Hematopoietic multipotent progenitor cell treated with erythropoietin and hydrocortisone succinate and interleukin-3 and kit ligand, for 15 days (in vitro differentiated cells): ENCODE measurements around the gene WIPF3.
A peak's percentile ranks its signal among the peaks of the same experiment; 100 is the strongest.

Experiments used
- DNase-seq: peaks from one replicate; pipeline ENCODE4 v3.0.0-alpha.2; 2015; ENCODE audit warnings: low spot score

The WIPF3 gene

DNA sequence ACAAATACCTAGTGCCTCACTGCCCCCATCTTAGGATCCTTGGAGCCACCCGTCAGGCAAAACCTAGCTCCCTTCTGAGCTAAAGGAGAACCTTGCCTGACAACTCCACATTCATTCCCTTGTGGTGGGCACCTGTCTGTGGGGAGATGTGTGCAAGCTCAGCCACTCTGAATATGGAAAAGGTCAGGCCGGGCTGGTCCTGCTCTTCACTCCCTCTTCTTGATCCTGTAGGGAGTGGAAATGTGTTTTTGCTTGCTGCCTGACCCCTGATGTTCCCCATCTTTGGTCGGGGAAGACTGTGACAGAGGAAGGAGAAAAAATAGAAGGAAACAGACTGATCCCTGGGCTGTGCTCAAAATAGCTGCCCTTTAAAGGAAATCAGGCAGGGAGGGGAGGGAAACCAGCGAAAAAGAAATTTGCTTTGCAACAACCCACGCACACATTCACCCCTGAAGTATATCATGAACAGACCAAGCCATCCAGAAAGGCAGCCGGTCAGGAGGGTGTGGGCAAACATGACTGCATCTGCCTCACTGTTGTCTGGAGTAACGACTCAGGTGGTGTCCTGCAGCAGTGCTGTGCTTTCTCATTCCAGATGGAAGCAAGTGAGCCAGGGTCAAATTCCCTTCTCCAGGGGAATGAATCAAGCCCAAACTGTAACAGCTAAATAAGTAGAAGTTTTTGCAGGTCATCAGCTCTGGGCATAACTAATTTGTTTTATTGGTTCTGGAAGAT lies 109.3 kb downstream of the WIPF3 start:
- DNase-seq, result no peak

GRCh38 chr7:29917641-29918040 lies 111.3 kb downstream of the WIPF3 start:
- DNase-seq, result no peak

DNA sequence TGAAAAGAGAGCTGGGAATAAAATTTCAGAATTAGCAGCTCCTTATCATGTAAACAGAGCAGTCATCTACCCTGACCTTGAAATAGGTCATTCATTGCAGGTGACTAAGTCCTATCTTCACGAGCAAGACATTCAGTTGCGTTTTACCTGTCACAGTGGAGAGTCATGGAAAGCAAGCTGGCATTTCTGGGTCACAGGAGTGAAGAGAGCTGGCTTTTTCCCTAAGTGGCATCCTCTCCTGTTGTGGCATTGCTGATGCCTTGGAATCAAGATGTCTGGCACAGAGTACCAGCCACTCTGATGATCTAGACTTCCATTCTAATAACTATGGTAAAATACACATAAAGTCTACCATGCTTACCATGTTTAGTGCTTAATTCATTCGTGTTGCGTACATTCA lies 112.5 kb downstream of the WIPF3 start:
- DNase-seq, result no peak

DNA sequence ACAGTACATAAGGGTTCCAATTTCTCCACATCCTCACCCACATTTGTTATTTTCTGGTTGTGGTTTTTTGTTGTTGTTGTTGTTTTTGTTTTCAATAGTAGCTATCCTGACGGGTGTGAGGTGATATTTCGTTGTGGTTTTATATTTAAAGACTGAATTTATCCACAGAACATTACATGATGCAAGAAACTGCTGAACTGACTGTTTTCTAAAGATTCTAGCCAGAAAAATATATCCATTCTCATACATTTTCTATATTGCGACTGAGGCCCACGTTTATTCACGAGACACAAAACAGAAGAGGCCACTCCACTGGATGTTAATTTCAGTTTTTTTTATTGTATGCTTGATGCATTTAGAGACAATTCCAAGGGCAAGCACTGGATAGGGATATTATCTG lies 113.5 kb downstream of the WIPF3 start:
- no peak for DNase-seq

- no peak for DNase-seq
Measured at GRCh38 chr7:29920491-29920890, 114.2 kb downstream of the WIPF3 start.

DNA sequence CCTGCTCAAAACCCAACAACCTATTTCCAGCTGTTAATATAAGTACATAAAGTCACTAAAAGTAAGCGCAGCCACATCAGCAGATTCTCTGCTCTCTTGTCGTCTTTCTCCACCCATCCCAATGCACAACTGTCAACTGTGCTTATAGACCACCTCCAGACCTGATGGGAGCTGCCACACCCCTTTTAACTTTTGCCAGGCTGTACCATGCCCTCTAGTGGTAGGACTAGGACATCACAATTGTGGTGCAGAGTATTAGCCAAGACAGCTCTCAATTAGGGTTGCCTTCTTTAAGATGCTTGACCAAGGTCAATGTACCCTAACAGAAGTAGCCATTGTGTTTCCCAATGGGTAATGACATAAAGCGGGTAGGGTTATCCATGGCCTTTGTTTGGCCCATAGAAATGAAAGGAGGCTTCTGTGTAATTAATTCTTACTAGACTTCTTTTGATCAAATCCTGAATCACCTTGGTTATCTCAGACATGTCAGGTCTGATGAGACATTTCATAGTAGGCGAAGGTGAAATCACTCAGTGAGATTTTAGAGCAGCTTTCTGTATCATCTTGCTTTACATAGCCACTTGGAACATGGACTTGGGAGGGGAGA lies 115.2 kb downstream of the WIPF3 start:
- DNase-seq, result peak; percentile 73

GRCh38 chr7:29922921-29923700 lies 116.8 kb downstream of the WIPF3 start:
- no peak for DNase-seq

- no peak for DNase-seq
Measured at GRCh38 chr7:29924006-29924405, 117.7 kb downstream of the WIPF3 start.

DNA sequence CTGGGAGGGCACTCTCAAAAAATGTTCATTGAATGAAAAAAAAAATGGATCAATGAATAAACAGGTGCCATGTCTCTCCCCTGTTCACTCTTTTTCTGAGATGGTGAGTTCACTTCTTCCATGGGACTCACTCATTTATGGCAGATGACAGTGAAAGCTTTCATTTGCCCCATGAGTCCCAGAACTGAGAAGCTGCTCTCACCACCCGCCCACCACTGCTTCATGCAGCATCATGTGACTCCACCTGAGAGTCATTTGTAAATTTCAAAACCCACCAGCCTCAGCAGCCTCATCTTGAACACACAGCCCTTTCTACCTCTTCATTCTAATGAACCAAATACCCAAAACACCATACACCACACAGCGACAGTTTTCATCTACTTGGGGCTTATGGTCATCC lies 118.4 kb downstream of the WIPF3 start:
- DNase-seq, result no peak

DNA sequence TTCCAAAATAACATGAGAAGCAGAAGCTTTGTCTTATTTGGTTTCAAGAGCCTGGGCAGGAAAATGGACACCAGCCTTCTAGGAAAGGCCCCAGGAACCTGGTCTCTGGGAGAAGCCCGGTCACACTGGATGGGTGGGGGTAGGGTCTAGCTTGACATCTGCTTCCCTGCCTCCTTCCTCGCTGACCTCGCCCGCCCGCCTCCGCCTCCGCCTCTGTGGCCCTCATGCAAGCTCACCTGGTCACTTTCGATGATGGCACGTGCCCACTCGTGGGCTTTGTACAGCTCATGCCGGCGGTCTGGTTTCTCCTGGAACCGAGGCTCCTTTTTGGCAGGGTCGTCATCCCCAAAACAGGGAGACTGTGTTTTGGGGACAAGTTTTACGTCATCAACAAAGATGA lies 119.9 kb downstream of the WIPF3 start:
- no peak for DNase-seq

- no peak for DNase-seq
Measured at GRCh38 chr7:29926741-29927140, 120.4 kb downstream of the WIPF3 start.

DNA sequence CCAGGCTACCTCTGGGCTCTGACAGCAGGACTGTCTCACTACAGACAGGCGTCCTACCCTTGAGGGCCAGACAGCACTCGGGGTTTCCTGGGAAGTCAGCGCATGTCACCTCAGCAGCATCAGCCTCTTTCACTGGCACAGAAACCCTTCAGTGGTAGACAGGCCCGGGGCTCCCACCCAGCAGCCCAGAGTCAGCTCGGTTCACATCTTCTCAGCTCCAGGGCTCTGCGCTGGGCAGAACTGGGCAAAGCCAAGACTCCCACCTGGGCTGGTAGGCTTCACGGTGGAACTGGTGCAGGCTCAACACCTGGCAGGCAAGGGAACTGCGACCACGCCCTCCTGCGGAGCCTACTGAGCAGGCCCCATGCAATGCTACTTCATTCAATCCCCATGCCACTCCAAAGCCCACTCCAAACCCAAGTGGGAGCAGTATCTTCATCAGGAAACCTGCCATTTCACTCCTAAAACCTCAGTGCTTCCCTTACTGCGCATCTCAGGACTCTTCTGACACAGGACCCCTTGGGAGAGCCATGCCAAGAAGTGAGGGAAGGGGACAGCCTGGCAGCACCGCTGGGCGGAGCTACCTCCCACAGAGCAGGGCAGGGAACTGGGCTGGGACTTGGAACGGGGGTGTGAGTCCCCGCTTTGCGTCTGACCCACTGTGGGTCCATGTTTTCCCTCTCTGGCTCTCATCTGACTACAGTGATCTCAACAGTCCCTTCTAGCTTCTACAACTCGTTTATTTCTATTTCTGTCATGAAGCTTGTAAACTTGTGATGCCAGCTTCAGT lies 122.9 kb downstream of the WIPF3 start:
- no peak for DNase-seq

DNA sequence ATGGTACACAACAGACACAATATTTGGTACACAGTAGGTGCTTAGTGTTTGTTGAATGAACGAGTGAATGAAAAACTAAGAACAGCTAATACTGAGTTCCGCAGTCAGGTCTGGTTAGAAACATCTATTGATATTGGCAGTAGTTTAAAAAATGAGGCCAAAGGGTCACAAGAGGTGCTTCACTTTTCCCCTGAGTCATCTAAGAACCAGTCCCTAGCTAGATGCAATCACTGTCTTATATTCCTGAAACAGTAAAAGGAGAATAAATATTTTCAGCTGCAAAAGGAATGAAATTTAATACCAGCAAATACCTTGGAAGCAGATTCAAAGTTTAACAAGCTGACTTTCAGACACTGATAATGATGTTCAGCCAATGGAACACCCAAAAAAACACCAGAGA lies 128.8 kb downstream of the WIPF3 start:
- DNase-seq, result no peak

GRCh38 chr7:29937132-29937531 lies 130.8 kb downstream of the WIPF3 start:
- no peak for DNase-seq

- no peak for DNase-seq
Measured at GRCh38 chr7:29940199-29940598, 133.9 kb downstream of the WIPF3 start.

DNA sequence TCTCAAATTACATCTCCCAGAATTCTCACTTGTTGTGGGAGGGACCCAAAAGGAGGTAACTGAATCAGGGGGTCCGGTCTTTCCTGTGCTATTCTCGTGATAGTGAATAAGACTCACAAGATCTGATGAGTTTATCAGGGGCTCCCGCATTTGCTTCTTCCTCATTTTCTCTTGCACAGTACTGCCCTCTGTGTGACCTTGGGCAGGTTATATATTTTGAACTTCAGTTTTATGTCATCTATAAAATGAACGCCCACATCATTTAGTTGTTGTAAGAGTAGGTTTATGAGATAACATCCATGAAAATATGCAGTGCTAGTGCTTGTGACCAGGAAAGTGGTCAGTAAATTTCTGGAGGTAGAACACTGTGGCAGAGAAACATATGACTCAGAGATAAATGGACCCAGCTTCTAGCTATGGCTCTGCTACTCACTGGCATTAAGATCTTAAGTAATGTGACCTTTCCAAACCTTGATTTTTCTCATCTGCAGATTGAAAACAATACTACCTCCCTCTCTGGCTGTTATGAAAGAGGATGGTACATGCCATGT lies 139.0 kb downstream of the WIPF3 start:
- DNase-seq, result no peak

- no peak for DNase-seq
Measured at GRCh38 chr7:29946428-29947186, 140.3 kb downstream of the WIPF3 start.

- DNase-seq, result no peak
Measured at GRCh38 chr7:29948587-29948986, 142.3 kb downstream of the WIPF3 start.

DNA sequence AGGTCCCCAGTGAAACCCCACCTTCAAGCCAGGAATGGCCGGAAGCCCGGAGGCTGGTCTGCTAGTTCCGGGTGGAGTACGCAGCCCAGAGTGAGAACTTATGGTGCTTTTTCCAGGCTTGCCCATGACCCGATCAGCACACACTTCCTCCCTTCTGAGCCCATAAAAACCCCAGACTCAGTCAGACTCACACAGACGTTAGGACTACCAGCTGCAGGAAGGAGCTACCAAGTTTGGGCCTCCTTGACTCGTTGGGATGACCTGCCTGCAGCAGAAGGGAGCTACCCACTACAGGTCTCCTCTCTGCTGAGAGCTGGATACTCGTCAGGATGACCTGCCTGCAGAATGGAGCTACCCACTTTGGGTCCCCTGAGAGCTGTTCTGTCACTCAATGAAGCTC lies 144.2 kb downstream of the WIPF3 start:
- DNase-seq, result no peak

DNA sequence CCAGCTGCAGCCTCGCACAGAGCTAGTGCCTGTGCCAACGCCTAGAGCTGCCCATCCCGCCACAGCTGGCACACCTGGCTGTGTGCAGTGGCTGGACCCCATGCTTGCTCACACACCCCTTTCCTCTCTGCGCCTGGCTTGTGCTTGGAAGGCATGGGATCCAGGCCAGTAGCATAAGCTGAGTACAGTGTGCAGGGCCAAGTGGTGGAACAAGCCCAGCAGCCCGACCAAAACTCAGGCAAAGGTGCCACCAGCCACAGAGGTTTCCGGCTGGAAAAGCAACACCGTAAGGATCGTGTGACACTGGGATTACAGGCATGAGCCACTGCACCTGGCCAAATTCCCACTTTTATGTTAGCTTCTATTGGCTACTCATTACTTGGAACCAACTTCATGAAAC lies 144.9 kb downstream of the WIPF3 start:
- DNase-seq, result no peak

DNA sequence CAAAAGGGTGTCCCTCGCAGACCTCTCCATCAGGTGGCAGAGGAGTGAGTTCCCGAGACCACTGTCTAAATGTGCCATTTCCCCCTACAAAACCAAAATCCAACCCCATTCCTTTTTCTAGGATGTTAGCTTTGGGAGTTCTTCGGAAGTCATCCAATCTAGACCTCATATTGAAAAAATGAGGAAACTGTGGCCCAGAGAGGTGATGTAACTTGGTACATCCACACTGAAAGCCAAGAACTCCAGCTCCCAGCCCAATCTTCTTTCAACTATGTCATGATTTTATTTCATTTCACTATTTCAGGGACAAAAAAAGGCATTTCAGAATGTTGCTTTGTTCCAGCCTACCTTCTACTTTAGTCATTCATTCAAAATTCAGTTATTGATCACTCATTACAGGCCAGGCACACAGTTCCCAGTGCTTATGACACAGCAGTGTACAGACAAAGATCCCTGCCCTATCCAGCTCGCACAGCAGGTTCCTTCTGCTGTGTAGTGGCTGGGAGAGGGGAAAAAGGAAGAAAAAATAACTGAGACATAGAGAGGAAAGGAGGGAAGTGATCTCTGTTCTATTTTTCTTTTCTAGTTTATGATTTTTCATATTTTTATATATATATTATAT lies 147.5 kb downstream of the WIPF3 start:
- no peak for DNase-seq
